B cell (primary cell): ENCODE data around the gene TMEM30B.

ENCODE experiments used
- CTCF ChIP-seq: fragments of 200-600 bp; IDR thresholded peaks from one replicate; pipeline ENCODE4 v1.8.0; 2022; ENCODE audit warnings: antibody characterized with exemption, mild to moderate bottlenecking
- EZH2 ChIP-seq: IDR thresholded peaks from 2 replicates; pipeline ENCODE4 v1.6.1; 2012; ENCODE audit warnings: borderline replicate concordance, low read depth, mild to moderate bottlenecking, moderate library complexity, low read length; ENCODE audit not compliant: insufficient read depth, poor library complexity, severe bottlenecking

DNA sequence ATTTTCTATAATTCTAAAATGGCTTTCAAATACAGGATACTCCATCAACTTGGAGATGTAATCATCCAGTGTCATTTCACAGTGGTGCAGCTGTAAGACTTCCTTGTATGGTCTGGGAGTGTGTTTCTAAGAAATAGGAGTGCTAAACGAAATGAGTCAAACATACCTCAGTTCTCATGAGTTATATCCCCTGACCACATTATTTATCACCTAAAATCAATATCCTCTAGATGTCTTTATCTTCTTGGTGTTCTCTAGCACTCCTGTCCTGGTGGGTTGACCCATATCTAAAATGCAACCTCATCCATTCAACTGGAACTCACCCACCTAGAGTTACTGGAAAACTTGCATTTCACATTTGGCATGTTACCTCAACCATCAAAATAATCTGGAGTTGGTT, 33.2 kb downstream of the TMEM30B start:
- TF ChIP-seq CTCF (no peak), EZH2 (no peak)
